Breast epithelium (tissue), 3 donors: Measurements from ENCODE around the gene TMEFF1.

Experiments
- CTCF ChIP-seq, 3 donors: fragments of 450-650 bp; IDR thresholded peaks; one replicate each; pipeline ENCODE4 v1.5.1; 2016 to 2017; ENCODE audit warnings: antibody characterized with exemption in 3 of 3, mild to moderate bottlenecking in 3 of 3, moderate library complexity in 3 of 3
- POLR2A ChIP-seq: fragments of 450-650 bp; IDR thresholded peaks from one replicate; pipeline ENCODE4 v1.6.1; 2016; ENCODE audit warnings: antibody characterized with exemption, mild to moderate bottlenecking, moderate library complexity
- POLR2AphosphoS5 ChIP-seq, 3 donors: sonication (generic); formaldehyde crosslinking; IDR thresholded peaks; one replicate each; pipeline ENCODE4 v1.6.1; 2017; ENCODE audit warnings: antibody characterized with exemption in 3 of 3

GRCh38 chr9:100584951-100585350 lies 112.0 kb downstream of the TMEFF1 start:
- TF ChIP-seq CTCF (IDR thresholded peaks at IDR 0.05) (no peak), POLR2A (no peak), POLR2AphosphoS5 (IDR thresholded peaks at IDR 0.05) (no peak)
